ENCODE data around the gene BHLHA9.

BHLHA9 gene

DNA sequence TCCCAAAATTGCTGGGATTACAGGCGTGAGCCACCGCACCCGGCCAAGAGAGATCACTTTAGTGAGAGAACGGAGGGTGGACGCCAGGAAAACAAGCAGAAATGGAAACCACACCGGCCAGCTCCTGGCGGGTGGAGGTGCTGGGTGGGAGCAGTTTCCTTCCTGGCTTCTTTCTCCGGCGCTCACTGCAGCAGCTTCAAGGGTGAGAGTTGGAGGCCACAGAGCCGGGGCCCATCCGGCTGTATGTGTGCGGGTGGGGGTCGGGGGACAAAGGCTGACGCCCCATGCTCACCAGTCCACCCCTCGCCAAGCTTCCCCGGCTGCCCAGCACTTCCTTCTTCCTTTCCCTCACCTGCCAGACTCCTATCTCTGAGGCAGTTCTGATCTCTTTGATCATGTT is 13.5 kb upstream of the BHLHA9 start:
- TF ChIP-seq POLR2A (IDR thresholded peaks at IDR 0.05; ENCODE audit: low read depth, low read length) (no peak), POLR2AphosphoS5 (IDR thresholded peaks at IDR 0.05; ENCODE audit: low read depth, low read length) (no peak), TAF1 (IDR thresholded peaks at IDR 0.05; ENCODE audit: borderline replicate concordance, low read depth, low read length) (no peak)
- DNase-seq (ENCODE audit: insufficient read length) (no peak), FAIRE-seq (no peak)

GRCh38 chr17:1260086-1260769 is 10.0 kb upstream of the BHLHA9 start:
- TF ChIP-seq POLR2A (IDR thresholded peaks at IDR 0.05; ENCODE audit: low read depth, low read length) (no peak), POLR2AphosphoS5 (IDR thresholded peaks at IDR 0.05; ENCODE audit: low read depth, low read length) (no peak), TAF1 (IDR thresholded peaks at IDR 0.05; ENCODE audit: borderline replicate concordance, low read depth, low read length) (no peak)
- FAIRE-seq (no peak), DNase-seq (ENCODE audit: insufficient read length) (no peak)

- TF ChIP-seq POLR2AphosphoS5 (IDR thresholded peaks at IDR 0.05; ENCODE audit: low read depth, low read length): no peak
- TF ChIP-seq POLR2A (IDR thresholded peaks at IDR 0.05; ENCODE audit: low read depth, low read length): no peak
- TF ChIP-seq TAF1 (IDR thresholded peaks at IDR 0.05; ENCODE audit: borderline replicate concordance, low read depth, low read length): no peak
- no peak for FAIRE-seq
- DNase-seq (ENCODE audit: insufficient read length): no peak
These were observed 9.5 kb upstream of the BHLHA9 start for GRCh38 chr17:1260770-1261161.

- FAIRE-seq: no peak
- no peak for DNase-seq (ENCODE audit: insufficient read length)
- TF ChIP-seq POLR2AphosphoS5 (IDR thresholded peaks at IDR 0.05; ENCODE audit: low read depth, low read length) (no peak), TAF1 (IDR thresholded peaks at IDR 0.05; ENCODE audit: borderline replicate concordance, low read depth, low read length) (no peak), POLR2A (IDR thresholded peaks at IDR 0.05; ENCODE audit: low read depth, low read length) (no peak)
These were observed 6.0 kb upstream of the BHLHA9 start for GRCh38 chr17:1264196-1264595.

DNA sequence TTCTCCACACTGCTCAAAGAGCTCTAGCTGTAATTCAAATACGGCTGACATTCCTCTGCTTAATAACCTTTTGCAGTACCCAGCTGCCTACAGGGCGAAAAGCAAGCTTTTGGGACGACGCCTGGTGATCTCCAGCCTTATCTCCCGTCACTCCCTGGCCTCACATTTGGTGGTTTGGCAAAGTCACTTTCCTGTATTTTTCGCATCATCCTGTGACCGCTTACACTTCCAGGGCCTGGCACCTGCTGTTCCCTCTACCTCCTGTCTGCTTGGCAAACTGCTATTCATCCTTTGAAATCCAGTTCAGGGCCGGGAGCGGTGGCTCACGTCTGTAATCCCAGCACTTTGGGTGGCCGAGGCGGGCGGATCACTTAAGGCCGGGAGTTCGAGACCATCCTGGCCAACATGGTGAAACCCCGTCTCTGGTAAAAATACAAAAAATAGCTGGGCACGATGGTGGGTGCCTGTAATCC is 2.7 kb upstream of the BHLHA9 start:
- FAIRE-seq (no peak), DNase-seq (ENCODE audit: insufficient read length) (no peak)
- TF ChIP-seq POLR2AphosphoS5 (IDR thresholded peaks at IDR 0.05; ENCODE audit: low read depth, low read length) (no peak), POLR2A (IDR thresholded peaks at IDR 0.05; ENCODE audit: low read depth, low read length) (no peak), TAF1 (IDR thresholded peaks at IDR 0.05; ENCODE audit: borderline replicate concordance, low read depth, low read length) (no peak)

- TF ChIP-seq TAF1 (IDR thresholded peaks at IDR 0.05; ENCODE audit: borderline replicate concordance, low read depth, low read length) (no peak), POLR2A (IDR thresholded peaks at IDR 0.05; ENCODE audit: low read depth, low read length) (no peak), POLR2AphosphoS5 (IDR thresholded peaks at IDR 0.05; ENCODE audit: low read depth, low read length) (no peak)
- DNase-seq (ENCODE audit: insufficient read length) (no peak), FAIRE-seq (no peak)
These were observed 783 bp downstream of the BHLHA9 start for GRCh38 chr17:1271030-1271423.

DNA sequence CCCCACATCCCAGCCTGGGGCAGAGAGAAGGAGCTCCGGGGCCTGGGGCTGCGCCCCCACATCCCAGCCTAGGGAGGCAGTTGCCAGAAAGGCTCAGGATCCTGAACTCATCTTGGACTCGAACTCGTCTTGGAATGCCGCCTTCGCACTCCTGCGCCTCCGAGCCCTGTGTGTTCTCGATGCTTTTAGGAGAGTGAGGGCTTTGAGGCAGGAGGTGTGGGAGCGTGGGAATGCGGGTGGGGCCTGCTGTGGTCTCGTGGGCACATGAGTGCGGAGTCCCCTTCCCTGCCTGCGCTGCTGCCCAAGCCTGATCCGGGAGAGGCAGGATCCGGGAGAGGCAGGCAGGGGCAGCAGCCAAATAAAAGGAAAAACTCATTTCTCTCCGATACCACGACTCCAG is 1.2 kb downstream of the BHLHA9 start:
- DNase-seq (ENCODE audit: insufficient read length) (no peak), FAIRE-seq (no peak)
- TF ChIP-seq TAF1 (IDR thresholded peaks at IDR 0.05; ENCODE audit: borderline replicate concordance, low read depth, low read length): no peak
- no peak for TF ChIP-seq POLR2A (IDR thresholded peaks at IDR 0.05; ENCODE audit: low read depth, low read length)
- no peak for TF ChIP-seq POLR2AphosphoS5 (IDR thresholded peaks at IDR 0.05; ENCODE audit: low read depth, low read length)

DNA sequence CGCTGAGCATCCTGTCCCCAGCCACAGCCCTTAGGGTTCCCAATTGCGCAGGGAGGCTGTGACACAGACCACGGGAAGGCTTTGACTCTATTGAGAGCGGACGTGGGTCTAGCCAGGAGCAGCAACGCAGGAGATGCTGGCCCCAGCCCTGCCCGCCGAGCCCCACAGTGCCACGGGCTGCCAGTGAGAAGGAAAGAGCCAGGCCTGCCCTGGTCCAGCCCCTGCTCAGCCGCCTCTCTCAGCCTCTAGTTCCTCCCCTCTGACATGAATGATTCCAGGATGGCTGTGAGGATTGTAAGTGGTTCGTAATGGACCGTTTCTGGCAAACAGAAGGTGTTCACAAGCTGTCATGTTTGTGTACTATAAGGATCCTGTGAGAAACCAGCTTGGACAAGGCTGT is 2.5 kb downstream of the BHLHA9 start:
- DNase-seq (ENCODE audit: insufficient read length): no peak
- no peak for TF ChIP-seq POLR2A (IDR thresholded peaks at IDR 0.05; ENCODE audit: low read depth, low read length)
- TF ChIP-seq POLR2AphosphoS5 (IDR thresholded peaks at IDR 0.05; ENCODE audit: low read depth, low read length): no peak
- FAIRE-seq: no peak

GRCh38 chr17:1273492-1274244 is 3.4 kb downstream of the BHLHA9 start:
- FAIRE-seq: no peak

DNA sequence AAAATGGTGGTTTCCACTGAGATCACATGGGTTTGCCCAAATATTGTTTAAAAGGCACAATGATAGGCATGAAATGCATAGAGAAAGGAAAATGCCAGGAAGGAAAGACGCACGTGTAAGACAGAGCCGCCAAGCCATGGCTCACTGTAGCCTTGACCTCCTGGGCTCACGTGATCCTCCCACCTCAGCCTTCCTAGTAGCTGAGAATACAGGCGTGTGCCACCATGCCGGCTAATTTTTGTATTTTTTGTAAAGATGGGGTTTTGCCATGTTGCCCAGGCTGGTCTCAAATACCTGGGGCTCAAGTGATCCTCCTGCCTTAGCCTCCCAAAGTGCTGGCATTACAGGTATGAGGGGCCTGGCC is 4.0 kb downstream of the BHLHA9 start:
- TF ChIP-seq POLR2A (IDR thresholded peaks at IDR 0.05; ENCODE audit: low read depth, low read length) (no peak), TAF1 (IDR thresholded peaks at IDR 0.05; ENCODE audit: borderline replicate concordance, low read depth, low read length) (no peak), POLR2AphosphoS5 (IDR thresholded peaks at IDR 0.05; ENCODE audit: low read depth, low read length) (no peak)
- DNase-seq (ENCODE audit: insufficient read length) (no peak), FAIRE-seq (no peak)

More at GRCh38 chr17:1273492-1274244, 3.4 kb downstream of the BHLHA9 start:
- DNase-seq (ENCODE audit: insufficient read length): no peak
- no peak for TF ChIP-seq TAF1 (IDR thresholded peaks at IDR 0.05; ENCODE audit: borderline replicate concordance, low read depth, low read length)
- TF ChIP-seq POLR2A (IDR thresholded peaks at IDR 0.05; ENCODE audit: low read depth, low read length): no peak
- no peak for TF ChIP-seq POLR2AphosphoS5 (IDR thresholded peaks at IDR 0.05; ENCODE audit: low read depth, low read length)

DNA sequence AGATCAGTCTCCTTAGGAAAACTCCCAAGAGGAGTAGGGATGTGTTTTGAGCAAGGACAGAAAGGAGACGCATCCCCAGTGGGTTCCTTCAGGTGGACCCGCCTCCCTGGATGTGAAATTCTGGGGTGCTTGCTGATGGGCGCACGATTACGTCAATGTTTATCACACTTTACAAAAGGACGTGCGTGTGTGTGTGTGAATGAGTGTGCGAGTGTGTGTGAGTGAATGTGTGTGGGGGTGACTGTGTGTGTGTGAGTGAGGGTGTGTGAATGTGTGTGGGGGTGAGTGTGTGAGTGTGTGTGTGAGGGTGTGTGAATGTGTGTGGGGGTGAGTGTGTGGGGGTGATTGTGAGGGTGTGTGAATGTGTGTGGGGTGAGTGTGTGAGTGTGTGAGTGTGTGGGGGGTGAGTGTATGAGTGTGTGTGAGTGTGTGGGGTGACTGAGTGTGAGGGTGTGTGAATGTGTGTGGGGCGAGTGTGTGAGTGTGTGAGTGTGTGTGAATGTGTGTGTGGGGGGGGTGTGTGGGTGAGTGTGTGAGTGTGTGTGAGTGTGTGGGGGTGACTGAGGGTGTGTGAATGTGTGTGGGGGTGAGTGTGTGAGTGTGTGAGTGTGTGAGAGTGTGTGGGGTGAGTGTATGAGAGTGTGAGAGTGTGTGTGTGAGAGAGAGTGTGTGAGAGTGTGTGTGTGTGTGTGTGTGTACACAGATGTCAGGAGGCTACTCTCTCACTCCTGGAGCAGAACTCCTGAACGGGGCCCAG is 5.1 kb downstream of the BHLHA9 start:
- TF ChIP-seq POLR2AphosphoS5 (IDR thresholded peaks at IDR 0.05; ENCODE audit: low read depth, low read length): no peak
- TF ChIP-seq TAF1 (IDR thresholded peaks at IDR 0.05; ENCODE audit: borderline replicate concordance, low read depth, low read length): no peak
- no peak for TF ChIP-seq POLR2A (IDR thresholded peaks at IDR 0.05; ENCODE audit: low read depth, low read length)
- no peak for FAIRE-seq
- no peak for DNase-seq (ENCODE audit: insufficient read length)

Data from GM12892 (cell line).